ENCODE data around the gene GPC5.

GPC5 gene

DNA sequence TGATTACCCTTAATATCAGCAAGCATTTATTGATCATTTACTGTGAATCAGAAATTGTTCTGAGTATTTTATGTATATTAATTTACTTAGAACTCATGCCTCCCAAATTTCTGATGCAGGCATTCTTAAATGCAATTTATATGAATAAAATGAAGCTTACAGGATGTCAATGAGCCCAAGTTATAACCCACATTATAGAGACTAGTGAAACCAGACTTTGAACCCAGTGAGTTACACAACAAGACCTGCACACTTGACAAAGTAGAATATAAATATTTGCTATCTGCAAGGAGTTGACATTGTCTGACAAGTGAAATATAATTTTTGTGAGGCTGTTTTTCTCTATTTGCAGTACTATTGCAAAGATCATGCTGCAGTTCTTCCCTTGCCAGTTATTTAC, 656.0 kb downstream of the GPC5 start:
- DNase-seq = no peak

DNA sequence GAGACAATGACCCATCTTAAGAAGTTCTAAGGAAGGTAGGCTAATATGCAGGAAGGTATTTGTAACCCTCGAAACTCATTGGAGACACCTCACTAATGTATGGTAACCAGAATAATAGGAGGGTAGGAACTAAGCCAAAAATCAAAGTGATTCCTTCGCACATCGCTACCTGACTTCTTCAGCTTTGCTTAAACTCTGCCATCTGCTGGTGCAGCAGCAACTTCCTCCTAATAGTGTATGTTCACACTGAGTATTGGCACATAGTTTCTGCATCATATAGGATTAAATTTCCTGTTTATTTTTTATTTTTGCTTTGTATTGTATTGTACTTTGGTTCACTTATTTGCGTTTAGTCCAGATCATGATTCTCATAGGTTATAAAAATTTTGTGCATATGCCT, 676.2 kb downstream of the GPC5 start:
- DNase-seq = no peak

DNA sequence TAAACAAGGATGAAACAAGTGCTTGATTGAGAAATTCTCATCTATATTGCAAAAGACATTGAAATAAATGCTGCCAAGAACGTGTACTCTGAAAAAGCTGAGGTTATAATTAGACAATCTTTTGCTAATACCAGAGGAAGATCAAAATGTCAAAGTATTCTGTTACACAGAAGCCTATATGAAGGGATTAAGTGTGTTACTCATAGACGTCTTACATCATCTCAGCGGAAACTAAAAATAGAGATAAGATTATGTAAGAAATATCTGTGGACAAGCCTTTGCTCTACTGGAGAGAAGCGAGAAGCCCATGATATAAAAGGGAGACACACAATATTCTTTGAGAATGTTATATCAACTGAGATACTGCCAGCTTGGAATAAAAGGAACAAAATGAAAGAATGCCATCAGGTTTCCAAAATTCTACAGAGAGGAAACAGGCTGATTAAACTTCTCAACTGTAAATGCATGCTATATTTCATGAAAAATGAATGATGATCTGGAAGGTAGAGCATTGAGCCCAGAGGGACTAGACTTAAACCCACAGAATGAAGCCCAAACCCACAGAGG, 699.0 kb downstream of the GPC5 start:
- no peak for DNase-seq

DNA sequence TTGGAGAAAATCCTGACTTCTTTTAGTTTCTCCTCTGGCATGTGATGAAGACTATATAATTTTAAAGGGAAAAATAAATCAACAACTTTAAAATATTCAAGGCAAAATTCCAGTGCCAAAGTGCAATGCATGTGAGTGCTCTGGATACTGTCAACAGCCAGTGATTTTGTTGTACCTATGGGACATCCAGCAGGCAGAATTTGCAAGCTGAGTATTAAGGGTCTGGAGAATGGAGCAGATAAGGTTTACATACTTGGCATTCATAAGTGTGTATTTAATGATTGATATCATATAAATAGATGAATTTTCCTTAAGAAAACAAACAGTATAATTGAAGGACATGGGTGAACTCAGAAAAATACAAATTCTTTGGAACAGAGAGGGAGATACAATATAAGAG, 703.4 kb downstream of the GPC5 start:
- no peak for DNase-seq

DNA sequence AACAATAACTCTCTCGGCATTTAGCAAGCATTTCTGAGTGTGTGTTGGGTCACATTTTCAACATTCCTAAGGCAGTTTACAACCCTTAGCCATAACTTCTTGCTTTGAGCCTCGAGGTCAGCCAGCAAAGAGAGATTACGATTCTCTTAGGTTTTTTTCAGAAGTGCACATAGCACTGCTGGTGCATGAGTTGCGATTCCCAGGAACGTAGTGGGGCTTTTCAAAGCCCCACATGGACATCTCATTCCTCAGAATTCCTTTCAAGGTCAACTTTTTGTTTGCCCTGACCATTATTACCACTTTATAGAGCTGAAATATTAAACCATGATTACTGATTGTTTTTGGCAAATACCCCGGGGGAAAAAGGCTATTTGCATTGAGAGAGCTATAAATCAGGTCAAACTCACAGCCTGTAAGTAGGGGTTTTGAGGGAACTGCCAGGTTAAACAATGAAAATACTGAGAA, 705.3 kb downstream of the GPC5 start:
- no peak for DNase-seq

DNA sequence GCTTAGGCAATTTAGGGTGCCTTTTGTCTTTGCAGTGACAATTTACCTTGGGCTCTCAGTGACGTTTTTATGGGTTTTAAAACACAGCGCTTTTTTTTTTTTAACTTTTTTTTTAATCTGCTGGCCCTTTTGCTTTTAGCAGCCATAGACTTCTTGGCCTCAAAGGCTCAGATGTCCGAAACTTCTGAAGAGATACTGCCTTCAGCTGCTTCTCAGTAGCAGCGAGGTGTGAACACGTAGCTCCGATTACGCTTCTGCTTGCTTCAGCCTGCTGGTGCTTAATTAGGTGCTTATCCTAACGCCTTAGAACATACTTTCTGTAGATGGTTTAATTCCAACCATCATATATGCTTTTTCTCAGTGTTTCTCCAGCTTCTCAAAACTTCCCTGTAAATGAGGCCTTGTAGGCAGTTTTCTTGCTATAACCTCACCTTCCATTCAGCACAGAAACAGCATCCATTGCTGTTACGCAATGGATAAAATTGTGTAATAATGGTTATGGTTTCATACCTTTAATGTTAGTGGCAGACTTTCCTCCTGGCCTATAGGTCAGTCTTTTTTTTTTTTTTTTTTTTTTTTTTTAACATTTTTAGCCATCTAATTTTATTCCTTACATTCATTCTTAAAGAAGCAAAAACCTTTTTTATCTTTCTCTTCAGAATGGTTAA, 723.9 kb downstream of the GPC5 start:
- no peak for DNase-seq

DNA sequence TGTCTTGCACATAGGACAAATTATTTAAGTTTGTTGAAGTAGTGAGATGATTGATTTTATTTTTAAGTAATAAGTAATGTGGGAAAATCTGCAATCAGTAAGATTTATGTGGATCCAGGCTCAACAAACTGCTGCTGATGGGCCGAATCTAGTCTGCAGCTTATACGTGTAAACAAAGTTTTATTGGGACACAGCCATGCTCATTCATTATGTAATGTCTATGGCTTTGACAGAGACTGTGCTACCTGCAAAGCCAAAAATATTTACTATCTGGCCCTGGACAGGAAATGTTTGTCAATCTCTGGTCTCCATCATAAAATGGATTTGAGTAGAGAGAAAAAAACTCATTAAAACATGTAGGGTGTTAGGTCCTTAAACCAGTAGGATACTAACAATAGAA, 728.0 kb downstream of the GPC5 start:
- DNase-seq = no peak

DNA sequence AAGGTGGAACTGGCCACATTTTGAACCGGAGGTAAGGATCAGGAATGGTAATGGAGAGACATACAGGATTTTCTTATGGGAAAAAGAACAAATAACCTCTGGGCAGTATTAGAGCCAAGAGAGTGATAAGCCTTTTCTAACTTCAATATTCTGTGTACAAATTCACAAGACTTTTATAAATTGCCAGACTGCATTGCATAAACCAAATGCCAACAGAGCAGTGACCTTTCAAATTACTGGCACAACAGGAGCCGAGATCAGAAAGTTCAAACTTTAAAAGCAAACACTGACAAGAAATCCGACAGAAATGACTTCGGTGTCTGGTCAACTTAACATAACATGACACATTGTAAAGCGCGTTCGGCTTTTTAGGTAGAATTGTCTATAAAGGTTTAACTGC, 737.1 kb downstream of the GPC5 start:
- no peak for DNase-seq

DNA sequence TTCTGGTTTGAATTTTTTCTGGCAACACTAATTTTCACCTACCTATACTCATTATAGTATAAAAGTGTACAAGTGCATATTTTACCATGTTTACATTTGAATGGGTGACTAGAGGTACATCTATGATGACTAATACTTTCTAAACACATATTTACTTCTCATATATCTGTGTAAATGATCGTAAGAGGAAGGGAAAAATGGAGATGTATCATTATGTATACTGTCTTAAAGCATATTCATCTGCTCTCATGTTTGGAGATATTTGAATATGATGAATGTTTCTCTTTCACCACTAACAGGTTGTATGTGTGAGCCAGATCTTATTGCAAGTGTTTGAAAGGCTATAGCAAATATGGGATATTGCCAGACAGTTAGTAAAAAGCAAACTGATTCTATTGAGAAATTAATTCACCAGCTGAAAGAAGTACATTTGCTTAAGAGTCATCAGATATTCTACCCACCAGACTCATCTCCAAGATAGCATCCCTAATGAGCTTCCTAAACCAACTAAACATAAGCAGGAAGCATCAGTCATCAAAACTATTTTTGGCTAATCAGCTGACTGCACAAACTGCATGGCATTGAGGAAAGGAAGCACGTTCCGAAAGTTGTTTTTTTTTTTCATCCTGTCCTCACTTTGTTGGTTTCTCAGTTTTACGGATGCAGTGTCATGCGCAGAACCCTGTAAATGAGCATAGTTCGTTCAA, 738.2 kb downstream of the GPC5 start:
- no peak for DNase-seq

DNA sequence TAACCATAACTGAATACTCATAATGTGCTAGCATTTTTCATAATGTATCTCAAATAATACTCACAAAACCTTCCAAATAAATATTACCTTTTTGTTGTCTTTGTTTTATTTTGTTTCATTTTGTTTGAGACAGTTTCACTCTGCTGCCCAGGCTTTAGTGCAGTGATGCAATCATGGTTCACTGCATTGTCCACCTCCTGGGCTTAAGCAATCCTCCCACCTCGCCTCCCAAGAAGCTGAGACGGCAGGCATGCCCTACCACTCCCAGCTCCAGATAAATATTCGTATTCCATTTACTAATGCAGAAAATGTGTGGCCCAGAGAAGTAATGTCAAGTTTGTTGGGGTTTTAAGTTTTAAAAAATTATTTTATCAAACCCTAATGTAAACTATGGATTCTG, 739.1 kb downstream of the GPC5 start:
- DNase-seq = no peak

DNA sequence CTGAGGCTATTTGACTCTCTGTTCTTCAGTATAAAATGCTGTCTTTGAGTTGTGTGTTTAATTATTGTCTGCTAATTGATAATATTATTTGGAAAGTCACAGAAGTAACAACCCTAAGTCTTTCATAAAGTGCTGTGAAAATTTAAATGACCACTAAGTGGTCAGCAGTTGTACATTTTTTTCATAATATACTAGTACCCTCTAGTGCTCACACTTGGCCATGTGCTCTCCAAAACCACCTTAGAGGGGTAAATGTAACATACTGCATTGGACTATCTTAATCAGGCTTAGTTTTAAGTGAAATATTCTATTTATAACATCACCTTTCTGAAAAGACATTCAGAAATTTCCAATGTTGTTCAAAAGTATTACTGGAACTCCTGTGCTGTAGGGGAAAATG, 745.3 kb downstream of the GPC5 start:
- DNase-seq = no peak

DNA sequence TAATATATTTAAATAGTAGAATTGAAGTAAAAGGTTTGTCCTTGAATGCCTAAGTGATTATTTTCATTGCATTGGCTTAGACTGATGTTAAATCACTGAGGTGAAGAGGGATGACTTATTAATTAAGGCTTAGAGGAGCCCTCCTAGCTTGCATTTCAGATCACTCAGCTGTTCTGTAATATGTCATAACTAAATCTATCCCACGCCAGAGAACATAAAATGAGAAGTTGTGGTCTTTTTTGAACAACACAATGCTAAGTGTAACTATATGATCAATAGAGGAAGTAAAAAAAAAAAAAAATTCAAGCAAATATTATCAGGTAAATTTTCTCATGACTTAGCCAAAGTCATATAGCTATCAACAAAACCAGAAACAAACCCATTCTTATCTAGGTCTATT, 752.2 kb downstream of the GPC5 start:
- DNase-seq = no peak

DNA sequence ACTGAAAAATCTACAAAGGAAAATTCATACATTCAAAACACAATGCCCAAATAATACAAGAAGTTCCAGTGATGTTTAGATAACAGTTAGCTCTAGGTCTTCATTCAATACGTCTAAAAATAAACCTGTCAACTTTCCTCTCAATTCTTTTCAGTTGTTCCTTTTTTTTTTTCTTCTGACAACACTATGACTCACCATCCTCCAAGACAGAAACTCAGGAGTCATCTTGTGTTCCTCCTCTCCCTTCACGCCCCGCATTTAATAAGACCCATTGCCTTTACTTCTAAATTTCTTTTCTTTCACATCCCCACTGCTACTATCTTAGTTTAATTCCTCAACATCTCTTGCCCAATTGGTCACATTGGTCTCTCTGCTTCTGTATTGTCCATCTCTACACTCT, 759.9 kb downstream of the GPC5 start:
- DNase-seq = no peak

DNA sequence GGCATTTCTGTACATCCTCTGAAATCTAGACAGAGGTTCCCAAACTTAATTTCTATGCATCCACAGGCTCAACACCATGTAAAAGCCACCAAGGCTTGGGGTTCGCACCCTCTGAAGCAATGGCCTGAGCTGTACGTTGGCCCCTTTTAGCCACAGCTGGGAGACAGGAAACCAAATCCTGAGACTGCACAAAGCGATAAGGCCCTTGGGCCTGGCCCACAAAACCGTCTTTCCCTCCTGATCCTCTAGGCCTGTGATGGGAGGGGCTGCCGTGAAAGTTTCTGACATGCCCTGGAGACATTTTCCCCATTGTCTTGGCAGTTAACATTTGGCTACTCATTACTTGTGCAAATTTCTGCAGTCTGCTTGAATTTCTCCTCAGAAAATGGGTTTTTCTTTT, 766.4 kb downstream of the GPC5 start:
- DNase-seq = no peak

DNA sequence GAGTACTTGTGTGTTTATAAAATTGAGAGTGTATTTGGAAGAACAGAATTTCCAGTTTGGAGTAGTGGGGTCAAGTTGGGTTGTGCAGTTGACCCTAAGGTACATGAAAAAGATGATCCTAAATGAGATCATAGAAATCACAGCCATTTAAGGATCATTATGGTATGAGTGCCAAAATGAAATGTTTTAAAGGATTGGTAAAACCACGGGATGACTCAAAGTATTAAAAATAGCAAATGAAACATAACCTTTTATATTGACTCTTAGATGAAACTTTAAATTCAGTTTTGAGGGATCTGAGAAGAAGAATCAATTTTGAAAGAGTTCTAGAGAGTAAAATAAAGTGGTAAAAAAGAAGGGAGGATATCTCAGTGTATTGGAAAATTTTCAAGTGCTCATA, 773.8 kb downstream of the GPC5 start:
- DNase-seq = no peak

DNA sequence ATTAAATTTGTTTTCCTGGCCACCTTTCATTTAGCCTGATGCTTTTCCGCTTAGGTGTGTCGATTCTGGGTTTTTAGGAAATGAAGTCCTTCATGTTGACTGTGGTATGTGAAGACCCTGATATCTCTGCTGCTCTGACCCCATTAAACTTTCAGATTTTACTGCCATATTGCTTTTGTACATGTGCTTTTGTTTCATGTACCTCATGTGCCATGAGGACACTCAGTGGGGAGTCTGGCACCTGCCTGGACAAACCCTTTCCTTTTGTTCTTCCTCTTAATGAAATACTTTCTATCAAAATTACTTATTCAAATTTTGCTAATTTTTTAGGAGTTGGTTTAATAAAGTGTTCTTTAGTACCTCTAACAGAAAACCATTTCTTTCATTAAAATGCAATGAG, 774.8 kb downstream of the GPC5 start:
- DNase-seq = no peak

DNA sequence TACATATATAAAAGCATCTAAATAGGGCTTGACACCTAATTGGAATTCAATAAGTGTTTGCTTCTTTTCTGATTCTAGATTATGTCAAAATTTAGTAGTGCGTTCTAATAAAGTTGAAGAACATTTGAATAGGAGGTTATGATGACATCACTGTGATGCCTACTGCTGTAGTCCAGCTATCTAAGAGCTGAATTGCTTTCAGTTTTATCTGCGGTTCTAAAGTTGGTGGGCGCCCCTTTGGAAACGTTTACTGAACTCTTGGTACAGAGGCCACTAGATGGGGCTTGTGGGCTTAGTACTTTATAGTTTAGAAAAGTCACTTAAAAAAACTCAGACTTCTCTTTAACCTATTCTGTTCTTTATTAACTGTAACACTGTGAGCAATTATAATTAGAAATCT, 776.9 kb downstream of the GPC5 start:
- DNase-seq = no peak

DNA sequence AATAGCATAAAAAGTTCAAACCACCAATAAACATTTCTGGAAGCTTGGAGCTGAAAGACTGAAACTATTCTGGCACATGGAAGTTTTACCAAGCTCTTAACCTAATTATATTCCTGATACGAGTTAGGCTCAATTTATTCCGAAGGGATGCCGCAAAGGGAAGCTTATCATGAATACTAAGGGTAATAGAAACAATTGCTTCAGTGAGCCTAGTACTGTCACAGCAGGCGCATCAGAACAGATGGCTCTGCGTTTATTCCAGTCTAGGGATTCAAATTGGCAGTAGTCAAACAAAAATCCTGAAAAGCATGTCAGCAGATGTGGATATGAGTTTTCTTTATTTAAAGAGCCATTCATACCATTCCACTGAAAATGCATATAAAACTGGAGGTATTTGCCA, 779.5 kb downstream of the GPC5 start:
- DNase-seq = no peak

DNA sequence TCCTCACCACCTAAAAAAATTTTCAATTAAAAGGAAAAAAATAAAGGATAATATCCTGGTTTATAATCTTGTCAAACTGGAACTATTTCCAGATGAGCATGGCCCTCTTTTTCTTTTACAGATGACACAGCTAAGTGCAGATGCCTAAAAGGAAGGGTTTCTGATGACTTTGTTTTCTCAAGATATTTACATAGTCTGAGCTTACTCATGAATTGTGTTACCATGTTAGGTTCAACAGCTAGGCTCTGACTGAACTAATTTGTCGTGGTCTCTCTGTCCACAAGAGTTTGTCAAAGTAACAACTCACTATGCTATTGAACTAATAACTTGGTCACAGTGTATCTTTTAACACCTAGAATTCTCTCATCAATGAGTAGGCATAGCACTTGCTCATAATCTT, 780.8 kb downstream of the GPC5 start:
- no peak for DNase-seq

DNA sequence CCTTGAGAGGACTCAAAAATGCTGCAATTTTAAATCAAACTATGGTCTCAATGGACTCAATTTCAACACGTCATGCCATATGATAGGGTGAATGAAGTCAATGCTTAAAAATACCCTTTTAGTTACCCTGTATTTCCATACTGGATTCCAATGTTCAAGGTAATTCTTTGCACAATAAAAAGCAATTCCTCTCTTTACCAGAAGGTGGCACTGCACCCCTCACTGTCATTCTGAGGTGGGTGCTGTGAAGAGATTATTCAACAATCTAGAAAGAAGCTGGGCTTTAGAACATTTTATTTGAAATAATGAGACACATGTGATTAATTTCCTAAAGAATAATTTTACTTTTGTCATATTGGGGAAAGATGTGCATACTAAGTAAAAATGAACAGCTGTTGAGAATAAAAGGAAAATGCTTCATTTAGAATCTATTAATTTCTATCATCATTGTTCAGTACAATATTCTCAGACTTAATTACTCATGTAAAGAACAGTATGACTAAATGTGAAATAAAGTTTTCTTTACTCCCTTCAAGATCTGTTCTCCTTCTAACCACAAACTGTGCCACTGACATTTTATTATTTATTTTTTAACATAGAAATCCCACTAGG, 789.1 kb downstream of the GPC5 start:
- DNase-seq = peak in 2 of 6 experiments; percentile 9 to 12

DNA sequence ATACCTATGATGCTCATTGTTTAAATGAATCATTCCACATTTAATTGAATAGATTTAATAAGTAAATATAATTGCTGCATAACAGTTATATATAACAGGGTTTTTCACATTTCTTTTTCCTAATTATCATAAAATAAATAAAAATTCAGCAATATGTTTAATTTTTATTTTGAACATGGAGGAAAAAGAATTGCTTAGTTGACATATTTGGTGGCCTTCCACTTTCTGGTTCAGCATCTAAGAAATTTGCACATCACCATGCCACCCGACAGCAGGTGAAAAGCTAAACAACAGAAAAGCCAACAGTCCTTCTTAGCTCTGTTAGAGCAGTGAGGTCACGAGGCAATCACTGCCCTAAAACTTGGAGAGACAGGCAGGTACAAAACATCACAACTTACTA, 790.2 kb downstream of the GPC5 start:
- no peak for DNase-seq

DNA sequence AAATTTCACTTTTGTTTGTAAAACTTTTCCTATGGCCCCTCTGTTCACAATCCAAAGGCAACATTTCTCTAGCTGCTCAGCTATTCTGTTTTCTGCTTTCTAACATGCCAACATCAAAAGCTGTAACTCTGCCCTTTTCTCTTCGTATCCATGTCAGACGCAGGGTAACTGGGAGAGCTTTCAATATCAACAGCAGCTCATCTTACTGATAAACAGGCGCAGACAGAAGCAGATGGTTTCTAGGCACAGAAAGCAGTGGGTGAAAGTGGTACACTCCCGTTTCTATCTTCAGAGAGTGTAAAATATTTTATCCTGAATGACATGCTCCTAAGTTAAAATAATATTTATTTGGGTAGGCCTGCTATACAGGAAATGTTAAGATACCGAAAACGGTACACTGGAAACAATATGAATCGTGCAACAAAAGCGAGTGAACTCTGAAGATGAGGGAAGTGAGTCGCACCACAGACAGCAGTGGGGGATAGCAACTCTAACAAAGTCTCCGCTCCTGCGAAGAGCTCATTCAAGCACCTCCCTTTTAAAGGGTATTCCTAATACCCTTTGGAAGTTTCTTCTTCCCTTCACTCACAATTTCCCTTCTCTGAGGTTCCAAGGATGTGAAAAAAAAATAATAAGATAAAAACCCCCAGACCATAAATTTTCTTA, 798.3 kb downstream of the GPC5 start:
- DNase-seq = no peak

DNA sequence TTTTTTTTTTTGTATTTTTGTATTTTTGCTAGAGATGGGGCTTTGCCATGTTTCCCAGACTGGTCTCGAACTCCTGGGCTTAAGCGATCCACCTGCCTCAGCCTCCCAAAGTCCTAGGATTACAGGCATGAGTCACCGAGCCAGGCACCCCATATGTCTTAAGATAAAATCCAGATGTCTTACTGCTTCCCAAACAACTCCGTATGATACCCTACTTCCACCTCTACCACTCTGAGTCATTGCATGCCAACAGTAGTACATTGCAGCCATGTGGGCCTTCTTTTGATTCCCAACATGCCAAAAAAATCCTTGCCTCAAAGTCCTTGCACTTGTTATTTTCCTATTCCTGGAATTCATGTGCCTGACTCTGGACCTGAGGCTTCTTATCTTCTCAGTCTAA, 799.2 kb downstream of the GPC5 start:
- no peak for DNase-seq

DNA sequence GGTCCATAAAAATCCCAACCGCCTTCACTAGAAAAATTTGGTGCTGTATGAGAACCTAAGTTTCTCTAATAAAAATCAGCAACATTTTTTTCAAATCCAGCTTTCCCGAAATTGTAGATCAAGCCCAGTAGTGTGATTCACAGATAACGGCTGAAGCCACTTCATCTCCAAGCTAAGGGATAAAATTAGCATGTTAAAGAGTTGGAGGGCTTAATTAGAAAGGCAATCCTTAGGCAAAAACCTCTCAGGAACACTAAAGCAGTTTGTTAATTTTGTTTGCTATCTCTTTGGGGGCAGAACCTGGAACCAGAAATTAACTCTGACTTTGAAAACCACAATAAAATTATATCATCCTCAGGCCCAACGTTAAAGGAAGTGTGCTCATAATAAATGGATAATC, 820.2 kb downstream of the GPC5 start:
- no peak for DNase-seq
